Fibroblast of the aortic adventitia (primary cell): Measurements from ENCODE around the gene ADAMTS2. TPM values are rescaled to one million over a fixed set of nuclear protein-coding genes. Genes with fewer than 3 reads are reported as not detected.

Experiments used
- DNase-seq: peaks from one replicate; pipeline ENCODE4 v3.0.0-alpha.2; 2010; ENCODE audit warnings: low read depth
- H3K4me3 ChIP-seq: 2 replicates; pipeline ENCODE4 v1.5.1; 2011; ENCODE audit warnings: low read depth, mild to moderate bottlenecking, control low read depth, low read length, moderate library complexity
- CTCF ChIP-seq: IDR thresholded peaks from 2 replicates; pipeline ENCODE4 v1.5.1; 2011; ENCODE audit warnings: mild to moderate bottlenecking, low read length, control low read depth, inconsistent platforms; ENCODE audit not compliant: insufficient read depth
- total RNA-seq: library from RNA; depleted of rRNA; stranded (reverse); fragments of >200 nt; gene quantifications from 2 replicates; pipeline ENCODE4 v1.2.3, GENCODE V29; 2012; ENCODE audit warnings: low replicate concordance

ADAMTS2 gene
- total RNA-seq, 1 donor = 25.8 TPM

GRCh38 chr5:179306191-179307012, 38.9 kb downstream of the ADAMTS2 start:
- DNase-seq = peak; percentile 56
- TF ChIP-seq CTCF = no peak
- no peak overlapping the region for H3K4me3 ChIP-seq

GRCh38 chr5:179304871-179305270, 40.4 kb downstream of the ADAMTS2 start:
- H3K4me3 ChIP-seq = no peak overlapping the region
- TF ChIP-seq CTCF = no peak
- DNase-seq = no peak

GRCh38 chr5:179304466-179304865, 40.8 kb downstream of the ADAMTS2 start:
- no peak for TF ChIP-seq CTCF
- no peak overlapping the region for H3K4me3 ChIP-seq
- peak; percentile 96 for DNase-seq

- TF ChIP-seq CTCF = no peak
- no peak overlapping the region for H3K4me3 ChIP-seq
- DNase-seq = no peak
These were observed 41.6 kb downstream of the ADAMTS2 start for GRCh38 chr5:179303451-179304200.

- no peak for DNase-seq
- H3K4me3 ChIP-seq = no peak overlapping the region
- no peak for TF ChIP-seq CTCF
These were observed 42.6 kb downstream of the ADAMTS2 start for GRCh38 chr5:179302499-179303185.

- H3K4me3 ChIP-seq = no peak overlapping the region
- no peak for TF ChIP-seq CTCF
- DNase-seq = no peak
These were observed 43.5 kb downstream of the ADAMTS2 start for GRCh38 chr5:179301796-179302195.
